ENCODE measurements around the gene CRK.
A peak's percentile ranks its signal among the peaks of the same experiment; 100 is the strongest.
"Not testable (repeated sequence)": the region's sequence is repeated elsewhere in the genome, so short reads cannot be mapped to it uniquely, and the experiment has no call there.

CRK gene

DNA sequence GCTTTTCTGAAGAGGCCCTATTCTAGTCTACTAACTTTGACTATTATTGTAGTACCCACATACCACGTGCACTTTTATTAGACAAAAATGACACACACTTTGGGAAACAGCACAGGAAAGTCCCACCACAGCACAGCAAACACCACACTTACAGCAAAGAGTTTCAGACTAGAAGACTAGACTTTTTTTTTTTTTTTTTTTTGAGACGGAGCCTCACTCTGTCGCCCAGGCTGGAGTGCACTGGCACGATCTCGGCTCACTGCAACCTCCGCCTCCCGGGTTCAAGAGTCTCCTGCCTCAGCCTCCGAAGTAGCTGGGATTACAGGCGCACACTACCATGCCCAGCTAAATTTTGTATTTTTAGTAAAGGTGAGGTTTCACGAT, 76.1 kb downstream of the CRK start:
- peak; percentile 16 to 41 for DNase-seq

DNA sequence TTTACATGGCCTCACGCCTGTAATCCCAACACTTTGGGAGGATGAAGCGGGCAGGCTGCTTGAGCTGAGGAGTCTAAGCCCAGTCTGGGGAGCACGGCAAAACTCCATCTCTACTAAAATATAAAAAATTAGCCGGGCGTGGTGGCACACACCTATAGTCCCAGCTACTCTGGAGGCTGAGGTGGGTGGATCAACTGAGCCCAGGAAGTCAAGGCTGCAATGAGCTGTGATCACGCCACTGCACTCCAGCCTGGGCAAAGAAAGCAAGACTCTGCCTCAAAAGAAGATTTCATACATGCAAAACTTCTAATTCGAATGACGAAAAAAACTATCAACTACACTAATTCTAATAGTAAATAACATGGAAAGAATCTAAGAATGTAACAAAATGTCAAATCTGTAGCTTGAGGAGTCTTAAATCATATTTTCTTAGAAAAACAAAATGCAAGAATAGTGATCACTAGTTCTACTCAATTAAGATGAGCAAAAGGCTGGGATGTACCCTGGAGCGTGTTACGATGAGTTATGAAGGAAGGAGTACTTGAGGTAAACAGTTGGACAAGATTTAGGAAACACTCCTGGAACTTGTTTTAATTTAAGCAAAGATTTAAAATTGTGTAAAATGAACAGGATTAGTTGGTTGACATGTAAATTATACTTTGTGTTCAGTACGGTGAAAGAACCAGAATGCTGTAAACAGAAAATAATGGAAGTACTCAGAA, 76.7 kb downstream of the CRK start:
- no peak for DNase-seq

DNA sequence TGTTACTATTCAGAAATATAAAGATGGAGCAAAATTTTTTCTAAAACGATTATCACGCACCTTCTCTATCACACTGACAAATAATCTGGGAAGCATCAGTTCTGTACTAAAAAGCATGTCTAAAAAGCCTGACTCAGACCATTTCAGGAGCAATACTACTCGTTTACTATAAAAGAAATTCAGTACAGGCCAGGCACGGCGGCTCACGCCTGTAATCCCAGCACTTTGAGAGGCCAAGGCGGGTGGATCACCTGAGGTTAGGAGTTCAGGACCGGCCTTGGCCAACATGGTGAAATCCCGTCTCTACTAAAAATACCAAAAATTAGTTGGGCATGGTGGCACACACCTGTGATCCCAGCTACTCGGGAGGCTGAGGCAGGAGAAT, 77.6 kb downstream of the CRK start:
- not testable (repeated sequence) for DNase-seq

DNA sequence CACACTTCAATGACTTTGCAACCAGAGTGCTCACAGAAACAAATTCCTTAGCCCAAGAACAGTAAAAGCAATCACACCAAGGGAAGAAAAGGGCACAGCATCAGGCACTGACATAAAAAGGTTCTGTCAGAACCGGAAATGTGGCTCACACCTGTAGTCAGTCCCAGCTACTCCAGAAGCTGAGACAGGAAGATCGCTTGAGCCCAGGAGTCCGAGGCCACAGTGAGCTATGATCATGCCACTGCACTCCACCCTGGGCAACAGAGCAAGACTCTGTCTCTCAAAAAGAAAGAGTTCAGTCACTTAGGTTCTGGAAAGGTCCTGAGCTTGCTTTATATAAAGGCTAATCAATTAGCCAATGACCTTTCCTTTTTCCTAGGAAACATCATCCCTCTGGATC, 78.7 kb downstream of the CRK start:
- DNase-seq: no peak

DNA sequence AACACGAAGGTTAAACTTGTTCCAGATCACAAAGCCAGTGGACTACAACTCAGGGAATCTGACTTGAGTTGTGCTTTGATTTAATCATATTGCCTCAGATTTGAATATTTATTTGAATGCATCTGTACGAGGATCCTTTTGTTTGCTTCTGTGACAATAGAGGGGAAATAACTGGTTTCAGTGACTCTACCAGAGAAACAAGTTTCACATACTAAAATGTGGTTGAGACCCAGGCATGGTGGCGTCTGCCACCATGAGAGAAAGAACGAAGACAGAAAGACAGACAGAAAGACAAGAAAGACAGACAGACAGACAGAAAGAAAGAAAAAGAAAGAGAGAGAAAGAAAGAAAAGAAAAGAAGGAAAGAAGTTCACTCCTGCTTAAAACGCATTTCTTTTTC, 80.0 kb downstream of the CRK start:
- DNase-seq: no peak

DNA sequence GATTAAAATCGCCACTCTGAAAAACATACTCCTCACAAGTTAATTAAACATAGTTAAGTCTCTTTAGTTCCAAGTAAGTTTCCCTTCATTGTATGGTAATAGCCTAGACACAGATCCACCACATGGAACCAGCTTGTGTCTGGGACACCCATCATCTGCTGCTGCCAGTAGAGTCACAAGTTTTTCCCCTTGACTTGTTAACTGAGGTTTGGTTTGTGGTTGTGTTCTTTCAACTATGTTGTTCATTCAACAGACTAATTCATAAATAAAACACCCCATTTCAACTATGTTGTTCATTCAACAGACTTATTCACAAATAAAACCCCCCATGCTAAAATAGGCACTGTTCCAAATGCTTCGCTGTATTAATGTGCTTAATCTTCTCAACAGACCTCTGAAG, 80.4 kb downstream of the CRK start:
- no peak for DNase-seq

DNA sequence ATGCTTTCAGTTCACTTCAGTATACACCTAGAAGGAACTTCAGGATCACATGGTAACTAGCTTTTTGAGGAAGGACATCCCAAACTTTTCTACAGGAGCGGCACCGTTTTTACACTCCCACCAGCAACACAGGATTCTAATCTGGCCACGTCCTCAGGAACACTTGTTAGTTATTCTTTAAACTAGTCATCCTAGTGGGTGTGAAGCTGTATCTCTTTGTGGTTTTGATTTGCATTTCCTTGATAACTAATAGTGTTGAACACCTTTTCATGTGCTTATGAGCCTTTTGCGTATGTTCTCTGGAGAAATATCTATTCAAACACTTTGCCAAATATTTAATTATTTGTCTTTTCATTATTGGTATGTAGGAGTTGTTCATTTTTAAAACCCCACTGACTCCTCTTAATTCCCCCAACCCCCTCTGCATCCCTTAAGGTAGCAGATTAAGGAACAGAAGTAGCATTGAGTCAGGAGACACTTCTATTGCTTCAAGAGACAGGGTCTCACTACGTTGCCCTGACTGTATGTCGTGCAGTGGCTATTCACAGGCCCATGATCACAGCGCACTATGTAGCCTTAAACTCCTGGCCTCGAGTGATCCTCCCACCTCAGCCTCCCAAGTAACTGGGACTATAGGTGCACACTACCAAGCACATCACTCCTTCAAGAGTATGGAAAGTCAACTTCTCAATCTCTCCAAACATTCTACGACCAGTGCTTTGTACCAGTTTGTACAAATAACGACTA, 81.4 kb downstream of the CRK start:
- no peak for DNase-seq

DNA sequence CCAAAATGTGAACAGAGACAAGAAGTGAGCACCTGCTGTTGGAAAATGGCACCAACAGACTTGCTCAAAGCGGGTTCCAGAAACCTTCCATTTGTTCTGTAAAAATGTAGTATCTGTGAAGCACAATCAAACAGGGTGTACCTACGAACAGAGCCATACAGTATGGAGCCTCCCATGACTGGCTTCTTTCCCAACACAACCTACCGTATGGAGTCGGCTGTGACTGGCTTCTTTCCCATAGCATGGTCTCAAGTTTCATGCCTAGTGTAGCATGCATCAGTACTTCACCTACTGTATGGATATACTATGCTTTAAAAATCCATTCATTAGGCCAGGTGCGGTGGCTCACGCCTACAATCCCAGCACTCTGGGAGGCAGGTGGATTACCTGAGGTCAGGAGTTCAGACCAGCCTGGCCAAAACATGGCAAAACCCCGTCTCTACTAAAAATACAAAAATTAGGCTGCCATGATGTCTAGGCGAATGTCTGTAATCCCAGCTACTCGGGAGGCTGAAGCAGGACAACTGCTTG, 82.3 kb downstream of the CRK start:
- no peak for DNase-seq

DNA sequence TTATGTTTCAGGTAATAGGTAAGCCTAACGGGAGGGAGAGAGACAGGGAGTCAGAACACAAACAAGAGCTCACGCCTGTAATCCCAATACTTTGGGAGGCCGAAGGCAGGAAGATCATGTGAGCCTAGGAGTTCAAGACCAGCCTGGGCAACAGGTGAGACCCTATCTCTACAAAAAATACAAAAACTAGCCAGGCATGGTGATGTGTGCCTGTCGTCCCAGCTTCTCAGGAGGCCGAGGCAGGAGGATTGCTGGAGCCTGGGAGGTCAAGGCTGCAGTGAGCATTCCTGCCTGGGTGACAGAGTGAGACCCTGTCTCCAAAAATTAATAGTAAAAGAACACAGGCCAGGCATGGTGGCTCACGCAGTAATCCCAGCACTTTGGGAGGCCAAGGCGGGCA, 83.4 kb downstream of the CRK start:
- DNase-seq: no peak

DNA sequence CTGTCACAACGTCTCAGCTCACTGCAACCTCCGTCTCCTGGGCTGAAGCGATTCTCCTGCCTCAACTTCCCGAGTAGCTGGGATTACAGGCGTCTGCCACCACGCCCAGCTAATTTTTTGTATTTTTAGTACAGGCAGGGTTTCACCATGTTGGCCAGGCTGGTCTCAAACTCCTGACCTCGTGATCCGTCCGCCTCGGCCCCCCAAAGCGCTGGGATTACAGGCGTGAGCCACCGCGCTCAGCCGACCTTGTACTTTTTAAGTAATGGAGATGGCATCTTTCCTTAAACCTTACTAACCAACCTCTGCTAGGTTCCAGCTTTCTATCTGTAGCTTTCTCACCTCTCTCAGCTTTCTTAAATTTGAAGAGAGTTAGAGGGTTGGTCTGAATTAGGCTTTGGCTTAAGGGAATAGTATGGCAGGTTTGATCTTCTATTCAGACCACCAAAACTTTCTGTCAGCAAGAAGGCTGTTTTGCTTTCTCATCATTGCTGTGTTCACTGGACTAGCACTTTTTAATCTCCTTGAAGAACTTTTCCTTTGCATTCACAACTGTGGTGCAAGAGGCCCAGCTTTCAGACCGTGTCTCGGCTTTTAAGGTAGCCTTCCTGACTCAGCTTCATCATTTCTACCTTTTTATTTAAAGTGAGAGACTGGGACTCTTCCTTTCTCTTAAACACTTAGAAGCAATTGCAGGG, 84.0 kb downstream of the CRK start:
- no peak for DNase-seq
